Measurements from ENCODE around the gene TMEM203.

Gene TMEM203

GRCh38 chr9:137184881-137185660 is 20.4 kb downstream of the TMEM203 start:
- FAIRE-seq, result no peak
- no peak for DNase-seq (ENCODE audit: extremely low spot score, insufficient read length, low read depth)

GRCh38 chr9:137183980-137184595 is 21.4 kb downstream of the TMEM203 start:
- FAIRE-seq, result no peak
- DNase-seq (ENCODE audit: extremely low spot score, insufficient read length, low read depth), result no peak

GRCh38 chr9:137182836-137183235 is 22.6 kb downstream of the TMEM203 start:
- DNase-seq (ENCODE audit: extremely low spot score, insufficient read length, low read depth), result no peak
- FAIRE-seq, result no peak

GRCh38 chr9:137181680-137182079 is 23.8 kb downstream of the TMEM203 start:
- DNase-seq (ENCODE audit: extremely low spot score, insufficient read length, low read depth) (no peak), FAIRE-seq (no peak)

- FAIRE-seq (no peak), DNase-seq (ENCODE audit: extremely low spot score, insufficient read length, low read depth) (no peak)
Measured at GRCh38 chr9:137180491-137180890, 25.0 kb downstream of the TMEM203 start.

GRCh38 chr9:137179761-137180160 is 25.7 kb downstream of the TMEM203 start:
- FAIRE-seq (no peak), DNase-seq (ENCODE audit: extremely low spot score, insufficient read length, low read depth) (no peak)

- no peak for DNase-seq (ENCODE audit: extremely low spot score, insufficient read length, low read depth)
- FAIRE-seq, result no peak
Measured at GRCh38 chr9:137178939-137179630, 26.4 kb downstream of the TMEM203 start.

GRCh38 chr9:137178201-137178938 is 27.1 kb downstream of the TMEM203 start:
- no peak for FAIRE-seq
- no peak for DNase-seq (ENCODE audit: extremely low spot score, insufficient read length, low read depth)

GRCh38 chr9:137176302-137177182 is 28.9 kb downstream of the TMEM203 start:
- DNase-seq (ENCODE audit: extremely low spot score, insufficient read length, low read depth) (no peak), FAIRE-seq (peak; percentile 62)

GRCh38 chr9:137175345-137175961 is 30.0 kb downstream of the TMEM203 start:
- FAIRE-seq (no peak), DNase-seq (ENCODE audit: extremely low spot score, insufficient read length, low read depth) (no peak)

- no peak for FAIRE-seq
Measured at GRCh38 chr9:137174722-137175293, 30.6 kb downstream of the TMEM203 start.

GRCh38 chr9:137173796-137174664 is 31.4 kb downstream of the TMEM203 start:
- FAIRE-seq (no peak), DNase-seq (ENCODE audit: extremely low spot score, insufficient read length, low read depth) (no peak)

More at GRCh38 chr9:137174722-137175293, 30.6 kb downstream of the TMEM203 start:
- DNase-seq (ENCODE audit: extremely low spot score, insufficient read length, low read depth), result no peak

GRCh38 chr9:137172901-137173795 is 32.3 kb downstream of the TMEM203 start:
- no peak for FAIRE-seq
- no peak for DNase-seq (ENCODE audit: extremely low spot score, insufficient read length, low read depth)

GRCh38 chr9:137171149-137171900 is 34.1 kb downstream of the TMEM203 start:
- DNase-seq (ENCODE audit: extremely low spot score, insufficient read length, low read depth) (no peak), FAIRE-seq (no peak)

- DNase-seq (ENCODE audit: extremely low spot score, insufficient read length, low read depth) (no peak), FAIRE-seq (no peak)
Measured at GRCh38 chr9:137170486-137171148, 34.8 kb downstream of the TMEM203 start.
